ENCODE measurements around the gene ZNF462. TPM values are rescaled to one million over a fixed set of nuclear protein-coding genes. Genes with fewer than 3 reads are reported as not detected.

The ZNF462 gene
- total RNA-seq, 1 experiment from 2014 or later: 164 TPM

DNA sequence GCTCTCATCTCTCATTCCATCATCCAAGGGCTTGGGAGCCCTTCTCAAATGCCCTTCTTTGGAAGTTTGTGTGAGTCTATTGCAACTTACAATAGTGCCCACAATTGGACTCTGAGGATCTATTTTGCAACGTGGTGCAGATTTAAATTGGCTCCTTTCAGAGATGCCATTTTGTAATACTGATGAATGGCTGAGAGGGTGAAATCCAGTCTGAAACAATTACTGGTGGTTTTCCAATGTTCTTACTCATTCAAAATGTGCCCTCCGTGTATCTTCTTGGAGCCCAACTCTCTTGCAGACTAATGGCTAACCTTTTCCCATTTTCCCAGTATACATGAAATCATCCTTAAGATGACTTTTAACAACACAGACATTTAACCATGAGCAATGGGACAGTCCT lies 6.1 kb downstream of the ZNF462 start:
- Histone ChIP-seq H3K27me3 (ENCODE audit: insufficient read depth, low read length) (no peaks in the 10 kb centered on the region), H2BK15ac (ENCODE audit: low read depth, low read length) (no peak overlapping the region), H2BK120ac (ENCODE audit: low read depth, low read length, poor library complexity, severe bottlenecking) (no peak overlapping the region), H4K91ac (ENCODE audit: insufficient read length, low read depth, low read length) (no peak overlapping the region), H3K27ac (ENCODE audit: insufficient read length, low read depth, low read length) (no peak overlapping the region), H2BK12ac (ENCODE audit: insufficient read length, low read depth, low read length) (no peak overlapping the region), H3K18ac (ENCODE audit: insufficient read length, low read depth, low read length) (no peak overlapping the region), H3K4ac (ENCODE audit: low read depth, low read length) (no peak overlapping the region), H2AFZ (ENCODE audit: low read length) (no peak overlapping the region), H3K79me1 (ENCODE audit: insufficient read depth, low read depth, low read length, poor library complexity, severe bottlenecking) (peaks cover 2% of the 10 kb centered on the region), H3K23me2 (ENCODE audit: insufficient read length, low read depth, low read length, poor library complexity, severe bottlenecking) (peaks cover 6% of the 10 kb centered on the region), H3K4me1 (ENCODE audit: insufficient read depth, low read length) (peaks cover 35% of the 10 kb centered on the region), H3K14ac (ENCODE audit: insufficient read depth, low read length) (no peak overlapping the region), H4K8ac (replicated peaks; ENCODE audit: insufficient read length, low read depth, low read length) (no peak overlapping the region), H4K20me1 (ENCODE audit: control insufficient read depth, insufficient read depth, insufficient read length) (no peaks in the 10 kb centered on the region), H3T11ph (ENCODE audit: low read length) (no peak overlapping the region), H3K4me2 (ENCODE audit: insufficient read depth, insufficient read length, low read length) (no peak overlapping the region), H3K79me2 (ENCODE audit: insufficient read depth, low read length) (peaks cover 84% of the 10 kb centered on the region), H3K56ac (ENCODE audit: insufficient read length, low read depth, low read length) (no peak overlapping the region), H3K23ac (ENCODE audit: insufficient read length, low read depth, low read length) (no peak overlapping the region), H4K5ac (ENCODE audit: insufficient read length, low read depth, low read length) (no peak overlapping the region), H2BK5ac (ENCODE audit: insufficient read length, low read length) (no peak overlapping the region), H3K9ac (ENCODE audit: extremely low read depth, insufficient read length, low read length) (no peak overlapping the region), H3K9me3 (ENCODE audit: control insufficient read depth, low read depth, low read length) (no peaks in the 10 kb centered on the region), H2AK5ac (ENCODE audit: insufficient read length, low read length) (no peak overlapping the region), H2BK20ac (ENCODE audit: low read depth, low read length, poor library complexity, severe bottlenecking) (no peak overlapping the region)
- Mint-ChIP-seq H3K27ac (peak overlapping the region in 2 of 3 experiments; percentile 50 to 85; a peak in 2 of 7 replicates), H3K27me3 (ENCODE audit: low read depth) (no peaks in the 10 kb centered on the region), H3K4me3 (no peak overlapping the region; a peak in 1 of 5 replicates), H3K4me1 (peaks cover 92 to 94% of the 10 kb centered on the region in 2 experiments), H3K36me3 (ENCODE audit: insufficient read depth in 1 of 3, low read depth in 3 of 3) (peaks cover 15 to 49% (median 39%) of the 10 kb centered on the region in 3 experiments), H3K9me3 (no peaks in the 10 kb centered on the region; a peak in 1 of 5 replicates)
- TF ChIP-seq, protein P1, sequence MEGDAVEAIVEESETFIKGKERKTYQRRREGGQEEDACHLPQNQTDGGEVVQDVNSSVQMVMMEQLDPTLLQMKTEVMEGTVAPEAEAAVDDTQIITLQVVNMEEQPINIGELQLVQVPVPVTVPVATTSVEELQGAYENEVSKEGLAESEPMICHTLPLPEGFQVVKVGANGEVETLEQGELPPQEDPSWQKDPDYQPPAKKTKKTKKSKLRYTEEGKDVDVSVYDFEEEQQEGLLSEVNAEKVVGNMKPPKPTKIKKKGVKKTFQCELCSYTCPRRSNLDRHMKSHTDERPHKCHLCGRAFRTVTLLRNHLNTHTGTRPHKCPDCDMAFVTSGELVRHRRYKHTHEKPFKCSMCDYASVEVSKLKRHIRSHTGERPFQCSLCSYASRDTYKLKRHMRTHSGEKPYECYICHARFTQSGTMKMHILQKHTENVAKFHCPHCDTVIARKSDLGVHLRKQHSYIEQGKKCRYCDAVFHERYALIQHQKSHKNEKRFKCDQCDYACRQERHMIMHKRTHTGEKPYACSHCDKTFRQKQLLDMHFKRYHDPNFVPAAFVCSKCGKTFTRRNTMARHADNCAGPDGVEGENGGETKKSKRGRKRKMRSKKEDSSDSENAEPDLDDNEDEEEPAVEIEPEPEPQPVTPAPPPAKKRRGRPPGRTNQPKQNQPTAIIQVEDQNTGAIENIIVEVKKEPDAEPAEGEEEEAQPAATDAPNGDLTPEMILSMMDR (conservative IDR thresholded peaks at IDR 0.05): no peak
- DNase-seq: no peak
- no CpG with 5 or more reads among the region's 2 CpGs for WGBS (ENCODE audit: extremely low coverage, insufficient read length, low lambda C conversion rate)
